GM18868 (cell line): Measurements from ENCODE around the gene LRRC56.

Experiments
- ATAC-seq: cut with Tn5 transposase; IDR thresholded peaks from one replicate; pipeline ENCODE4 v1.9.1; 2021; ENCODE audit warnings: mild to moderate bottlenecking, moderate library complexity; ENCODE audit not compliant: unreplicated experiment

LRRC56 gene

DNA sequence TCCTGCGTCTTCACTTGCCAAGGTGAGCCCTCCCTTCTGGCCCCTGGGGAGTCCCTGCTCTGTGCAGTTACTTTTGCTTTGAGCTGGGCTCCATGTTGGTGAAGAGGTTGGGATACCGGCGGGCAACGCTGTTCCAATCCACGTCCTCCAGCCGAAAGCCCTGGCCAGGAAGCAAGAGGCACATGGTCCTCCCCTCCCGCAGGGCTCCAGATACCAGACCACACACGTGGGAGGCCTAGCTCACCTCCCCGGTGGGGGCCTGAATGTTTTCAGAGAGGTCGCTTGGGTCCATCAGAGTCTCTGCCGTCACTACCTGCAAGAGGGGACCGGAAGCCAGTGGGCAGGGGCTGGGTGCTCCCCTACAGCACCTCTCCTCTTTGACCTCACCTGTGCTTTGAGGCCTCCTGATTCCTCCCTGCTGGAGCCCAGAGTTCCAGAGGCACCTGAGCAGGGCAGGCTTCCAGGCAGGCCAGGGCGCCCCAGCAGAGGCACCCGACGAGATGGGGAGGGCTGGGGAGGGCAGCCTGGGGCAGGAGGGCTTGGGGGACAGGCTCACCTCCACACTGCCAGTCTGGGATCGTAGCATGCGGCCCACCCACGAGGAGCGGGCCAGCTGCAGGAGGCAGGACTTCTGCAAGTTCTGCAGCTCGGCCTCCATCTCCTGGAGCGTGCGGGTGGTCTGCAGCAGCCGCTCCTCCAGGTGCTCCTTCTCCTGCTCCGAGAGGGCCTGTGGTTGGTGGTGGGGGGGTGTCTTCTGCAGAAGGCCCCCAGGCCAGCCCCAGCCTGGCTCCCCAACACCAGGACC is 20.2 kb downstream of the LRRC56 start:
- no peak for ATAC-seq

DNA sequence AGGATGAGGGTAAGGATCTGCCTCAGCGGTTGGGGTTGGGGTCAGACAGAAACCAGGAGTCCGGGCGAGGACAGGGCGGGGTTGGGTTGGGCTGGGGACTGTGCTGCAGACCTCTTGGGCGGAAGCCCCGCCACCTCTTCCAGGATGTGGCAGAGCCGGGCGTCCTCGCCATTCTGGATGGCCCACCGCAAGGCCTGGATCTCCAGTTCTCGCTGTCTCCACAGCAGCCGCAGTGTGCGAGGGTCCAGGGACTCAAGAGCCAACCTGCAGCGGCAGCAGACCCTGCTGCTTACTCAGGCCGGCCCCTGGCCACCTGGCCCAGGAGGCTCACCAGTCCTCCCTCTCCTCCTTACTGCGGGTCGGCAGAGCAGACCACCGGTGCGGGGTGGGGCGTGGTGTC is 21.2 kb downstream of the LRRC56 start:
- ATAC-seq = no peak

DNA sequence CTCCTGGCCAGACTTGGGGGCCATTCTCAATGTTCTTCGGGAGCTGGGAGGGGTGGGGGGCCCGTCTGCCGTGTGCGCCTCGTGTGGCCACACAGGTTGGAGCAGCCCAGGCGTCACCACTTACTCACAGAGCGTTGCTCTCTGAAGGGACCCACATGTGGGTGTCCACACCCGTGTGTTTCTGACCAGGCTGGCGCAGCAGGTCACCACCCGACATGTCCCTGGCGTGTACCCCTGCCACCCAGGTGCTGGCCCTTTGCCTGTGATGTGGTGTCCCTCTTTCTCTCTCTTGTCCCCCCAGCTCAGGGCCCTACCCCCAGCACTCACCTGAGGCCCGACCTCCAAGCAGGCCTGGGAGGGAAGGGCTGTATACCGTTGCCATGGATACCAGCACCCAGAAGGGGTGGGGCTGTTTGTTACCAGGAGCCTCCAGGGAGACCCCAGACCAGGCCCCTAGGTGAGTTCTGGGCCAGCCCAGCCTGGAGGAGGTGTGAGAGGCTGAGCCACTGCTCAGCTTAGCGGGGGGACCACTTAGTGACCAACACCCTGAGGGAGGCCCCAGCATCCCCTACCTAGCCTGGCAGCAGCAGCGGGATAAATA is 21.8 kb downstream of the LRRC56 start:
- no peak for ATAC-seq

DNA sequence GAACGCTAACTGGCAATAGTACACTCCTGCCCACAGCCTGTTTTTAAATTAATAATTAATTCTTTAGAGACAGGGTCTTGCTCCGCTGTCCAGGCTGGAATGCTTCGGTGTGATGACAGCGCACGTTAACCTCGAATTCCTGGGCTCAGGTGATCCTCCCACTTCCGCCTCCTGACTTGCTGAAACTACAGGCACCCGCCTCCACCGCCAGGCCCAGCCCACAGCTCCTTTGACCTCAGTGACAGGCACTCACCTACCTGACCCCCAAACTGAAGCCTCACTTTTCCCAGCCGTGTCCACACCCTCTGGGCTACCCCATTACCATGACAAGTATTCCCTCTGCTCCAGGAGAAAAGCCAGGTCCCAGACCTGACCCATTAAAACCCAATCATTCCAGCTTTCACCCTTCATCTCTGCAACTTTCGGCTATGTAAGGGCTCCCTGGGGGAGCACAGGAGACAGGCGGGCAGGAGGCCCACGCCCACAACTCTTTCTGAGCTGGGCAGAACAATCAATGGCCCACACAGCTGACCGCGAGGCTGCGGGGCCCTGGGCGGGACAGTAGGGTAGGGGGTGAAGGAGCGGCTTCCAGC is 22.5 kb downstream of the LRRC56 start:
- ATAC-seq = no peak

DNA sequence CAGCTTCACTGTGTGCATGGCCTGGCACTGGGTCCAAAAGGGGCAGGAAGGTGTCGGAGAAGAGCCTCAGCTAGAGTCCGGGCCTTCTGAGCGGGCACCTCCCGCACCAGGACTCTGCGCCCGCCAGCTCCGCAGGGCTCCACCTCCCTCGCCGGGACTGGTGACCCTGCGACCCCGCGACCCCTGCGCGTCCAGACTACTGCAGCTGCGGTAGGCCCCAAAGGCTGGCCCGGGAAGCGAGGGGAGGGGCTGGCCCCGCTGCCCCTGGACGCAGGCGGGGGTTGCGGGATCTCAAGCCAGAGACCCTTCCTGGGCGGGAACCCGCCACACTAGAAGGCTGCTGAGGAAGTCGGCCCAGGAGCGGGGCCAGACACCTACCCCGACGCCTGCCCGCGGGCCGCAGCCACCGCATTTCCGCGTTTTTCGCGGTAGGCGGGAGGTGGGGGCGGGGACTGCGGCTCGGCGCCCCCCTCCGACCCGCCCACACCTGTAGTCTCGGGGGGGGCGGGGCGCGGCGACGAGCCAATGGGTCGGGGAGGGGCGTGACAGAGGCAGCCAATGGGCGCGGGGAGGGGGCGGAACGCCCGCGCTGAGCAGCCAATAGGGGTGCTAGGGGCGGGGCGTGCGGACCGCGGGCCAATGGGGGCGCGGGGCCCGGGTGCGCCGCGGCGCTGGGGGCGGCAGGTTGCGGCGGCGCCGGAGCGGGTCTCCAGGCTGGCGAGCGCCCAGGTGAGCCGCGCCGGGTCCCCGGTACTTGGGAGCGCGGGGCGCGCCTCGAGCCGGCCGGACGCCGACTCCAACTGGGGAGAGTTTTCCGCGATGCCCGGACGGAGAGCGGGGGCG is 23.2 kb downstream of the LRRC56 start, which contains the start of the genes LMNTD2 and RASSF7:
Gene LMNTD2 (minus strand): TSS at position 434 of the 843 bp plus-strand sequence. CDS start 22 bp downstream, at position 412.
Gene RASSF7 (plus strand): TSS at position 666 of the 843 bp plus-strand sequence. CDS start 799 bp downstream, outside the sequence.
- peak; percentile 85 for ATAC-seq

DNA sequence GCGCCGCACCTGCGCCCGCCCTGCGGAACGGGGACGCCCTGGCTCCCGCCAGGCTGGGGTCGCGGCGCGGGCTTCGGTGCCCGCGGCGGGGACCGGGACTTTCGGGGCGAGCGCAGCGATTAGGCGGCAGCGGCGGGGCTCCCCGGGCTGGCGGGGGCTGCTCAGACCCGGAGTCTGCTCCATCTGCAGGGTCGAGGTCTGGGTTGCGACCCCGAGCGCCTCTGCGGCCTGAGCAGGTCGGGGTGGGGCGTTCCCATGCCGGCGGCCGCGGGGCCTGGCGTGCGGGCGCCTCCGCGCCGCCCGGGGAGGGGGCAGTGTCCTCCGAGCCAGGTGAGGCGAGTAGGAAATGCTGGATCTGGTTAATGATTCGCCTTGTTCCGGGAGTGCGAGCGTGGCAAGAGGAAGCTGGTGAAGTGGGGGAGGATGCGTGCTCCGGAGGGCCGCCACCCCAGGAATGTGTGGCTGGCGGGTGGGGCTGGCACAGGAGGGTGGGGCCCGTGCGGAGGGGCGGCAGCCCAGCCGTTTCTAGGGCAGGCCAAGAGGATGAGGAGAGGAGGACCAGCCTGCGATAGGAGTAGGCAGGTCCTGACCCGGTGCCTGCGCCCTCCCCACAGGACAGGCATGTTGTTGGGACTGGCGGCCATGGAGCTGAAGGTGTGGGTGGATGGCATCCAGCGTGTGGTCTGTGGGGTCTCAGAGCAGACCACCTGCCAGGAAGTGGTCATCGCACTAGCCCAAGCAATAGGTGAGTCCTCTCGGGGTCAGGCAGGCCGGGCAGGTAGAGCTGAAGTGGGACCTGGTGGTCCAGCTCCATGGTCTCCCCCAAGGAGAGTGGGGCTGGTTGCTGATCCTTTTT is 24.0 kb downstream of the LRRC56 start:
- ATAC-seq = peak; percentile 20

DNA sequence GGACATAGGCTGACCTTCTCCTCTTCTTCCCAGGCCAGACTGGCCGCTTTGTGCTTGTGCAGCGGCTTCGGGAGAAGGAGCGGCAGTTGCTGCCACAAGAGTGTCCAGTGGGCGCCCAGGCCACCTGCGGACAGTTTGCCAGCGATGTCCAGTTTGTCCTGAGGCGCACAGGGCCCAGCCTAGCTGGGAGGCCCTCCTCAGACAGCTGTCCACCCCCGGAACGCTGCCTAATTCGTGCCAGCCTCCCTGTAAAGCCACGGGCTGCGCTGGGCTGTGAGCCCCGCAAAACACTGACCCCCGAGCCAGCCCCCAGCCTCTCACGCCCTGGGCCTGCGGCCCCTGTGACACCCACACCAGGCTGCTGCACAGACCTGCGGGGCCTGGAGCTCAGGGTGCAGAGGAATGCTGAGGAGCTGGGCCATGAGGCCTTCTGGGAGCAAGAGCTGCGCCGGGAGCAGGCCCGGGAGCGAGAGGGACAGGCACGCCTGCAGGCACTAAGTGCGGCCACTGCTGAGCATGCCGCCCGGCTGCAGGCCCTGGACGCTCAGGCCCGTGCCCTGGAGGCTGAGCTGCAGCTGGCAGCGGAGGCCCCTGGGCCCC is 24.8 kb downstream of the LRRC56 start:
- no peak for ATAC-seq

DNA sequence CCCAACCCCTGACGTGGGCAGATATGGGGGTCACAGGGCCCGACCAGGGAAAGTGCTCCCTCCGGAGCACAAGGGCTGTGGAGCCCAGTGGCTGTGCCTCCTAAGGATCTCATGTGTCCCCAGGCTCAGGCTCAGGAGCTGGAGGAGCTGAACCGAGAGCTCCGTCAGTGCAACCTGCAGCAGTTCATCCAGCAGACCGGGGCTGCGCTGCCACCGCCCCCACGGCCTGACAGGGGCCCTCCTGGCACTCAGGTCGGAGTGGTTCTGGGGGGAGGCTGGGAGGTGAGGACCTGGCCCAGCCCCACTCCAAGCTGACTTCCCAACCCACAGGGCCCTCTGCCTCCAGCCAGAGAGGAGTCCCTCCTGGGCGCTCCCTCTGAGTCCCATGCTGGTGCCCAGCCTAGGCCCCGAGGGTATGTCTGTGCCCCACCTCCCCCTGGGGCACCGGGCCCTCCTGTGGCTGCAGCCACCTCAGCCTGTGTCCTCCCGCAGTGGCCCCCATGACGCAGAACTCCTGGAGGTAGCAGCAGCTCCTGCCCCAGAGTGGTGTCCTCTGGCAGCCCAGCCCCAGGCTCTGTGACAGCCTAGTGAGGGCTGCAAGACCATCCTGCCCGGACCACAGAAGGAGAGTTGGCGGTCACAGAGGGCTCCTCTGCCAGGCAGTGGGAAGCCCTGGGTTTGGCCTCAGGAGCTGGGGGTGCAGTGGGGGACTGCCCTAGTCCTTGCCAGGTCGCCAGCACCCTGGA is 25.9 kb downstream of the LRRC56 start:
- ATAC-seq = no peak

DNA sequence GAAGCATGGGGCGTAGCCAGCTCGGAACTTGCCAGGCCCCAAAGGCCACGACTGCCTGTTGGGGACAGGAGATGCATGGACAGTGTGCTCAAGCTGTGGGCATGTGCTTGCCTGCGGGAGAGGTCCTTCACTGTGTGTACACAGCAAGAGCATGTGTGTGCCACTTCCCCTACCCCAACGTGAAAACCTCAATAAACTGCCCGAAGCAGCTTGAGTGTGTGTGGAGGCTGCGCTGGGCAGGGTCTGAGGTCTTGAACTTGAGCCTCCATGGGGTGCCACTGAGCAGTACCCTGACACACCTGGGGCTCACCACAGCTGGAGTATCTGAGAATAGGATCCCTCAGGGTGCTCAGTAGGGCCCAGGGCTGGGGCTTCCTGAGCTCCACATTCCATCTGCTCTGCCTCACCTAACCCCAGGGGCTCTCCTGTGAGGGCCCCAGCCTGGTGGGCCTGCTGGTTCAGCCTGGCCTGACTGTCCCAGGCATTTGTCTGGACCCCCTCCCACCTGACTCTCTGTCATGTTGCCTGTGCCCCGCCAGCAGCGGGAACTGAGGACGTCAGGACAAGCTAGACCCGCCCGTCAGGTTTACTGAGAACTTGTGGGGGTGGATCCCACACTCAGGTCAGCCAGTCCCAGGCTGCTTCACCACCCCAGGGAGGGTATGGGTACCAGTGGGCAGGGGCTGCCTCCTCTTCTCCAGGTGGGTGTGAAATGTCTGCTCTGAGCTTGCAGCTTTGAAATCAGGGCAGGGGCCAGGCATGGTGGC is 26.7 kb downstream of the LRRC56 start:
- ATAC-seq = no peak

DNA sequence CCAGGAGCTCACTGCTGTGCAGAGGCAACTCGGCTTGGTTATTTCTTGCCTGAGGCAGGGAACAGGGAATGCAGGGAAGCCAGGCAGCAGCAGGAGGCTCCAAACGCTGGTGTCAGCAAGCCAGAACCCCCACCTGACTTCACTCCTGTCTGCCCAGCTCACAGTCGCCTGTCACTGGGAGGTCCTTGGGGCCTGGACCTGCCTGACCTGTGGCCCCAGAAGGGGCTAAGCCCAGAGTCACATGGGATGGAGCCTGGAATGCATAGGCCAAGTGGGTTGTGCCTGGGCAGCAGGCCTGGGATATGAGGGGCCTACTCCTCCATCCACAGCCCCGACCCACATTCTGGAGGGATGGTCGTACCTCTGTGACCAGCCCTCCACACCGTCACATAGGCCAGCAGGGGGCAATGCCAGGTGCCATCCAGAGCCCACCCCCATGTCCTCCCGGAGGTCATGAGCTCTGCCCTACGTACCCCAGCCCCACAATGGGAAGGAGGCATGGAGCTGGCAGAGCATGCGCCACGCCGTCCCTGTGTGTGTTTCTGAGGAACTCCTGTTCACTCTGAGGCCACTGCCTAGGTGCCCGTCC is 28.7 kb downstream of the LRRC56 start:
- ATAC-seq = no peak

DNA sequence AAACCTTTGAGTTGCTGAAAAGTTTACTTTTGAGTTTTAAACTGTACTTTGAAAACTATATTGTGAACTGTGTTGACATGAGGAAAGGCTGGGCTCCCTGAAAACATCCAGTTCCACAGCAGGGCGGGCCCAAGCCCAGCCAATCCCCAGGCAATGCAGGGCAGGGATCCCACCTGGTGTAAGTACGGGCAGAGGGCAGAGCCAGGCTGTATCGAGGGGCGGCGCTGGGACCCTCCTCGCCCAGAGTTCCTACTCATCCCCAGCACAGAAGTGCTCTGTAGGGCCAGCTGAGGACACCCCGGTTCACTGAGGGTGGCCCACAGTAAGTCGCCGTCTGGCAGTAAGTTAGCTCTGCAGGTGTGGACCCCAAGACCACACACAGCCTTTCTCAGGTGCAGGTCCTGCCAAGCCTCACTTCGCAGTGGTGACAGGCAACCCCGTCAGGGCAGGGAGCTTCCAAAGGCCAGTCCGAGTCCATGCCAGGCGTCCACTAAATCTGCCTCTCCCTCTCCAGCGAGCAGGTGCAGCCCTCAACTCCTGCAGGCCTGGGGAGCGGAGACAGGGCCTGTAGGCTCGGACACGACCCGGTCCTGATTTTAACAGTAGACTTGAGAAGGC is 29.8 kb downstream of the LRRC56 start:
- ATAC-seq = no peak

DNA sequence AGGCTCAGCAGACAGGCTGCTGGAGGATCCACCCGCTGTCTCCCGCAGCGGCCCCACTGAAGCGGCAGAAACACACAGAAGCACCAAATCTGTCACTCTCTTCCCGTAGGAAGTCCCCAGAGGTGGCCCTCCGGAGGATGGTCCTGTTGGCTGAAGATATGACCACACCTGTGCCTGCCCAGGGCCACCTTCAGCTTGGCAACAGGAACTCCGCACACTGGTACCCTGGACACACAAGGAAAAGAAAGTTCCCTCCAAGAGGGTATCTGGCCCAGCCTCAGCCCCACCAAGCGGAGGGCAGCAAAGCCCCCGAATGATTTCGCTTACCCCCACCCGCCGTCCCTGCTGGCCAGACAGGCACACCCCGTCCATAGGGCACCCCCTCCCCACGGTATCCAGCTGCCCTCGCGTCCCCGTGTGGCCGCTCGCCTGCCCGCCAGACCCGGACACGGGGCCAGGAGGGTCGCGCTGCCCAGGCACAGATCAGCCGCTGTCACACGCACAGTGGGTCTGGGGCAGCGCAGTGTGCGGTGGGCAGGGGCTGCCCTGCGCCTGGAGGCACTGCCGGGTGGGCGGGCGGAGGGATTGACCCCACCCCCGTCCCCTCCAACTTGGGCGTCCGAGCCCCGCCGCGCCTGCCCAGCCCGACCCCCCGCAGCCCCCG is 30.4 kb downstream of the LRRC56 start:
- ATAC-seq = no peak

DNA sequence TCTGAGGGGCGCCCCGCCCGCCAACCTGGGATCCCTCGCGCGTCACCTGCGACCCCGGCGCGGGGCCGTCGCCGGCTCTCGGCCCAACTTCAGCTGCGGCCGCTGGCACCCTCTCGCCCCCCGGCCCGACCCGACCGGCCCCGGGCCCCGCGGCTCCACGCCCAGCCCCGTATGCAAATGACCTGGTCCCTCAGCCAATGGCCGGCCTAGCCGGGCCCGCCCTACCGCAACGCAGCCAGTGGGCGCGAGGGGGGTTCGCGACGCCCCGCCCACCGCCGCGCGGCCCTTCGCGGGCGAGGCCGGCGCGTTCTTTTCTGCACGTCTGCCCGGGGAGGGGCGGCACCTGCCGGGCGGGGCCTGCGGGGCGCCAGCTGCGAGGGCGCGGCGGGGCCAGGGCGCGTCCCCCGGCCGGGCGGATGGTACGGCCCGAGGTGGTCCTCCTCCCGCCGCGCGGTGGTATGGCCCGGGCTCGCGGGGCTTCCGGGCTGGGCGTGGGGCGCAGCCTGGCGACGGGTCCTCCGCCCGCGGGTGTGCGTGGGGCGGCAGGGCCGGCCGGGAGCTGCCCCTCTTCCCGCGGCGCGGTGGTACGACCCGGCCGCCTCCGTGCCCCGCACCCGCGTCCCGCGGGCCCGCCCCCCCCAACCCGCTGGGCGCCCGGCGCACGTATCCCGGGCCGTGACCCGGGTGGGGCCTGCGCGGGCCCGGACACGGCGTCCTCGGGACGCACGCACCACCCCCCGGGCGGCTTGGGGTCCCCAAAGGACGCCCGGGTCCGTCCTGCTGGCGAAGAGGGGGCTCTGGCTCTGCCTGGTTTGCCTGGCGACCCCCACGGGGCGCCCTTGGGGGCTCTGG is 31.2 kb downstream of the LRRC56 start:
- peak; percentile 89 for ATAC-seq

DNA sequence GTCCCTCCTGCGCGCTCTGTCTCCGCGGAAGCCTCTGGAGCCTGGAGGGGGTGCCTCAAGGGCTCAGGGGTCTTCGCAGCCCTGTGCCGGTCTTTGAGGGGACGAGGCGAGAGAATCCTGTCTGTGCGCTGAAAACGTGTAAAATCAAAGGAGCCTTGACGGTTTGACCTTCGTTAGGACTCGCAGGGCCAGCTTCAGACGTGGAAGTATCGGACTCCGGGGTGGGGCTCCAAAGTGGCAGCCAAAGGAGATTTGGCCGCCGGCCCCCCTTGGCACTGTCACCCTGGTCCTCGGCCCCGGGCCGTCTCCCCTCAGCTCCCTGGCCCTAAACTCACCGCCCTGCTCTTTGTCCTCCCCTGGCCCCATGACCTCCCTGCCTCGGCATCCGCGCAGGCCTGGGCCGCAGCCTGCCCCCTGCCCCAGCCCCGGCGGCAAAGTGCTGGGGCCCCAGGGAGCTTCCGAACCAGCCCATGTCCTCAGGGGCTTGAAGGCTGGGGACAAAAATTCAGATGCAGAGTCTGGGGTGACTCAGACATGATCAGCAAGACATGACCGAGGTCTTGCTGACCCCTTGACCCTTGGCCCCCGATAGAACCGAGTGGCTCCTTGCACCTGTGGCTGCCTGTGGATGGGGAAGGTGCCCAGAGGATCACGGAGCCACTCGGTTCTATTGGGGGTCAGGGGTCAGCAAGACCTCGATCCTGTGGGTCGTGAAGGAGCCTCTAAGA is 32.0 kb downstream of the LRRC56 start:
- no peak for ATAC-seq

DNA sequence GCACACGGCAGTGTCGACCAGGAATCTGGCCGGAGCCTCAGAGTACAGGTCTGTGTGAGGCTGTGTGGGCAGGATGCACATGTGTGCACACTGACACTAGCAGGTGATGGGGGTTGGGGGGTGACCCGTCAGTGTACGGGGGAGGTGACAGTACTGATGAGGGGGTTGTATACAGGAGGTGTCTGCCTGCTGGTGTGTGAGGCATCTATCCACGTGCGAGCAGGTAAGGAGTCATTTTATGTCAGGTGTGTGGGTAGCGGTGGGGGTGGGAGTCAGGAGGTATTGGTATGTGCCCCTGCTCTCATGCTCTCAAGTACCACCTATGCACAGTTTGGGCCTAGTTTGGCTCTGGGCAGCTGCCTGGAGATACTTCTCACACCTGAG is 34.5 kb downstream of the LRRC56 start:
- no peak for ATAC-seq
